GM18861 (cell line): ENCODE data around the gene ABHD2.

ENCODE experiments used
- ATAC-seq: cut with Tn5 transposase; IDR thresholded peaks from one replicate; pipeline ENCODE4 v1.9.1; 2021; ENCODE audit not compliant: unreplicated experiment

ABHD2 gene

DNA sequence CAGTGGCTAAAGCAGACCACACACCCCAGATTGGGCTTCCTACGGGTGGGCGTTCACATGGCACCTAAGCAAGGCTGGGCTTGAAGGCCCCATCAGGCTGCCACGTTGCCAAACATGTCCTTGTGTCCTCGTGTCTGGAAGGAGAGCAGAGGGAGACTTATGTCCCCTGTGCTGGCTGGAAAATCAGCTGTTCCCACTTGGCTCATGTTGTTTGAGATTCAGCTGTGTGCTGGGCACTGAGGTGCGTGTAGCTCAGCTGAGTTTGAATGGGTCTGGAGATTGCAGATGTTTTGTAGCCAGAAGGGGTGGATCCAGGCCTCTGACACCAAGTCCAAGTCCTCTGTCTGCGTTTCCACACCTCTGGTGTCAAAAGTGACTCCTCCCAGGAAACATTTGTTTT lies 98.5 kb downstream of the ABHD2 start:
- no peak for ATAC-seq

- no peak for ATAC-seq
These were observed 99.2 kb downstream of the ABHD2 start for GRCh38 chr15:89187301-89187985.

- no peak for ATAC-seq
These were observed 99.8 kb downstream of the ABHD2 start for GRCh38 chr15:89187986-89188514.

DNA sequence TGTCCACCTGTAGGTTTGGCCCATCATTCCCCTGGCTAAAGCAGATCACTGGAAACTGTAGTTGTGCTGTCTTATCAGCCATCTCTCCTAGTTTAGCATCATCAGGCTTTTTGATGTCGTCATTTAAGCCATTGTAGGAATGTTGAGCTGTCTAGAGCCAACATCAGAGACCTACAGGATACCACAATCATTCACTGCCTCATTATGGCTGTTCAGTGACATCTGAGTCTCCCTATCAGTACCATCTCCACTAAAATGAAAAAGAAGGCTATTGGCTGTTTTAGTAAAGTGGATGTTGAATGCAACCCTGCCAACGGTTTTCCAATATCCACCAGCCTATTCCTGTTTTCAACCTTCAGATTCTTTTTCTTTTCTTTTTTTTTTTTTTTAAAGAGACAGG lies 103.9 kb downstream of the ABHD2 start:
- ATAC-seq, result no peak

GRCh38 chr15:89192766-89193165 lies 104.5 kb downstream of the ABHD2 start:
- no peak for ATAC-seq

GRCh38 chr15:89194608-89195007 lies 106.4 kb downstream of the ABHD2 start:
- ATAC-seq, result no peak

DNA sequence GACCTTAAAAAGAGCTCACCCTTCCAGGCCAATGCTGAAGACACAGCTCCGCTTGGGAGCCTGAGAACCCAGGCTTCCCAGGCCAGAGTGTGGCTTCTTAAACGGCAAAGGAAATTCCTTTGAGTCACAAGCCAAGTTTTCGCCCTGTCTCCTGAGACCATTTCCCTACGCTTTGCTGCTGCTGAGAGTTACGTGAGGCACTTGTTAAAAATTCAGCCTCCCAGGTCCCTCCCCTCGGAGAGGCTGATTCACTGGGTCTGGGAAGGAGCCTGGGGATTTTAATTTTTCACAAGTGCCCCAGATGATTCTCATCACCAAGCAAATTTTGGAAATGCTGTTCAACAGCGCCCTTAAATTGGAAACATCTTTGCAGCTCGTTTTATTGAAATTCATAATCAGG lies 107.6 kb downstream of the ABHD2 start:
- no peak for ATAC-seq

- ATAC-seq, result no peak
These were observed 108.0 kb downstream of the ABHD2 start for GRCh38 chr15:89196241-89196640.

GRCh38 chr15:89196994-89197393 lies 108.7 kb downstream of the ABHD2 start:
- no peak for ATAC-seq

DNA sequence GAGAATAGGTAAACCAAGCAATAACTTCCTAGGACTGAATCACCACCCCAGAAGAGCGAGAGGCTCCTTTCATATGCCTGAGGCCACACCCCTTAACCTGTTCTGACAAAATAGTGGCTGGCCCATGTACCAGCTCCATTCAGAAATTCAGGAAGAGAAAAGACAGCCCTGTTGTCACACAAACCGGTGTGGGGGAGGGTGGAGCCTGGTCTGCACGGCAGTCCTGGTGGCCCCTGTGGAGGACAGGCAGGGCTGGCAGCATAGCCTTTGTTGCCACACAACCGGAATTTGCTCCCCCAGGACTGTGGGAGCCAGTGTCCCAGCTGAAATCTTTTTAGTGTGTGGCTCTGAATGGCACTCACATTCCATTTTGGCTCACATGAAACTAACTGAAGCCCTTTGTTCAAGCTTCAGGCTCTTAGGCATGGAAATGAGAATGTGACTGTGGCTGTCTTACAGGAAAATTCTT lies 109.3 kb downstream of the ABHD2 start:
- no peak for ATAC-seq

DNA sequence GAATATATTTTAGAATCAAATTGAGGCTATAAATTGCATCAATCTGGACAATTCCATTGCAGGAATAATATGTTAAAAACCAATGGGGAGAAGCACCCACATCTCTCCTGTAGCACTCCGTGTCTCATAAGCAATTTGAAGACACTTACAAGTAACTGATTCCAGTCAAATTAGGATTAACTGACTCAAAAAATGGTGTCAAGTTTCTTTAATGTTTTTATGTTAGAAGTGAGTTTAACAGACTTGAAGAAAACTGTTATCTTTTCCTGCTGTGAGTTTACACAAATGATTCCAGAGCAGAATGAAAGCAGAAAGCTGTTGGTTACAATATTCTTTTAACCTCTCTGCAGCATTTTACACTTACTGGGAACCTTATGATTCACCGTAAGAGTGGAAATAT lies 109.9 kb downstream of the ABHD2 start:
- no peak for ATAC-seq

DNA sequence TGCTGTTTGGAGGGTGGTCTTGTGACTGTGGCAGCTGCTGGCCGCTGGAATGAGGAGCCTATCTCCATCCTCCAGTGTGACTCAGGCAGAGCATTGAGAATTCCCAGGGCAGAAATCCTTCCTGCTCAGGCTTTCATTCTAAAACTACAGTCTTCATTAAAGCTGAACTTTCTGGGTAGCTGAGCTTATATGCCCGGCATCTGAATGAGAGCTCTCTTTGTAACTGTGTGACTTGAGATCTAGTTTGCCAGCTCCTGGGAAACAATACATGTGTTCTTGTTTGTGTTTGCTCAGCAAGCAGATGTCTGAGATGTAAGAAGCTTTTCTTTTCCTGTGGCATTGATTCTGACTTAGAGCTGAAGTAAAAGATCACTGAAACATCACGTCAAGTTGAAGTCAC lies 110.7 kb downstream of the ABHD2 start:
- no peak for ATAC-seq

DNA sequence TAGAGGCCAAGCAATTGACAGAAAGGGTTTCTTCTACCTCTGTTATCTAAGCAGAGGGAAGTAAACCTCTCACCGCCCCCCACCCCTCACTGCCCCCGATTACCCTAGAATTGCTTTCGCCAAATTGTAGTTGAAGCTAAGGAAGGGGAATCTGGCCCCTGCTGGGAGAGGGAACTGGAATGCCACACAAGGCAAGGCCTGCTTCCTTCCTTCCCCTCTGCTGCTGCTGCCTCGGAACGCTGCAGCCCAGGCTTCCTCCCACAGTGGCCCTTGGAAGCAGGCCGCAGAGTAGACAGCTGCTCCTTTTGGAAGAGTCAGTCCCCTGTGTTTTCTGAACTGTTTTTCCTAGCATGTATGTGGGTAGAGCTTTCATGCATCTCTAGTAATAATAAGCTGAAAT lies 111.5 kb downstream of the ABHD2 start:
- no peak for ATAC-seq

DNA sequence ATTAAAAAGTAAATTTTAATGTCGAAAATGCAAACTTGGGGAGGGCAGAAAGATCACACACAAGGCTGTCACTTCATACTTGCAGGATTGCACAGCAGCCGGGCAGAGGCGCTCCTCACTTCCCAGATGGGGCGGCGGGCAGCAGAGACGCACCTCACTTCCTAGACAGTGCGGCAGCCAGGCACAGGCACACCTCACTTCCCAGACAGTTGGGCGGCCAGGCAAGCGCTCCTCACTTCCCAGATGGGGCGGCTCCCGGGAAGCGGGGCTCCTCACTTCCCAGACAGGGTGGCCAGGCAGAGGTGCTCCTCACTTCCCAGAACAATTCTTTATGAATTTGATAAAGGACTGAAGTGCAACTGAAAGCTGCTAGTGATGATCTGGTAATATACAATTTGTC lies 111.9 kb downstream of the ABHD2 start:
- no peak for ATAC-seq

GRCh38 chr15:89201465-89202005 lies 113.3 kb downstream of the ABHD2 start:
- no peak for ATAC-seq

- no peak for ATAC-seq
These were observed 115.5 kb downstream of the ABHD2 start for GRCh38 chr15:89203705-89204273.

- ATAC-seq, result no peak
These were observed 117.8 kb downstream of the ABHD2 start for GRCh38 chr15:89205991-89206585.

GRCh38 chr15:89206908-89207331 lies 118.7 kb downstream of the ABHD2 start:
- peak; percentile 57 for ATAC-seq

- ATAC-seq, result no peak
These were observed 120.0 kb downstream of the ABHD2 start for GRCh38 chr15:89208256-89208655.

GRCh38 chr15:89209057-89209456 lies 120.8 kb downstream of the ABHD2 start:
- ATAC-seq, result no peak

DNA sequence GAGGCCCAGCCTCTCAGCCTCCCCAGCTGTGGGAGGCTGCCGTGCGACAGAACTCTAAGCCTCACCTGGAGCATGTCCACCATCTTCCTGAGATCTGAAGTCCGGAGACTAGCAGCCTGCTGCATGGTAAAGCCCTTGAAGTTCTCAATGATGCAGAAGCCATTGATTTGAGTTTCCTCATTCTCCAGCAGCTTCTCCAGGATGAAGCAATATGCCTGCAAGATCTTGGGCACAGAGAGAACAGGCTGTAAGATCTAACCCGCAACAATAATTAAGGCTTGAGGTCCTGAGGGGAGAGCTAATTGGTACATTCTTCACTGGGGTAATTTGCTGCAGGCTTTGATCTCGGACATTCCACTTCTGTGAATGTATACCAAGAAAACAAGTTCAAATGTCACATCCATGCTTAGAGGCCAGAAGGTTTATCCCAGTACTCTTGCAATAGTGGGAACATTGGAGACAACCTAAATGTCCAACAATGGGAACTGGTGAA lies 123.5 kb downstream of the ABHD2 start:
- no peak for ATAC-seq

- ATAC-seq, result no peak
These were observed 127.4 kb downstream of the ABHD2 start for GRCh38 chr15:89215627-89216026.
